Subcutaneous abdominal adipose tissue (tissue), 5 donors: ENCODE results near the gene HSF2.

ENCODE experiments used
- H3K27ac ChIP-seq: one replicate; pipeline ENCODE4 v1.7.0; 2013; ENCODE audit warnings: low read depth, mild to moderate bottlenecking, inconsistent platforms, low read length, moderate library complexity
- H3K27me3 ChIP-seq, 5 donors: one replicate each; pipeline ENCODE4 v1.7.0; 2013; ENCODE audit warnings: low read length in 5 of 5, inconsistent platforms in 1 of 5; ENCODE audit not compliant: control insufficient read depth in 5 of 5, insufficient read depth in 4 of 5
- H3K36me3 ChIP-seq, 5 donors: one replicate each; pipeline ENCODE4 v1.7.0; 2013; ENCODE audit warnings: low read length in 5 of 5; ENCODE audit not compliant: control insufficient read depth in 5 of 5, insufficient read depth in 5 of 5
- H3K4me1 ChIP-seq, 5 donors: one replicate each; pipeline ENCODE4 v1.7.0; 2013; ENCODE audit warnings: low read length in 5 of 5, mild to moderate bottlenecking in 3 of 5, moderate library complexity in 1 of 5; ENCODE audit not compliant: control insufficient read depth in 5 of 5, insufficient read depth in 5 of 5
- H3K4me3 ChIP-seq, 5 donors: one replicate each; pipeline ENCODE4 v1.7.0; 2013; ENCODE audit warnings: low read length in 5 of 5, low read depth in 1 of 5
- H3K9ac ChIP-seq, 5 donors: one replicate each; pipeline ENCODE4 v1.7.0; 2013; ENCODE audit warnings: low read length in 5 of 5, mild to moderate bottlenecking in 4 of 5, moderate library complexity in 3 of 5
- H3K9me3 ChIP-seq, 5 donors: one replicate each; pipeline ENCODE4 v1.7.0; 2013; ENCODE audit warnings: low read length in 5 of 5; ENCODE audit not compliant: control insufficient read depth in 5 of 5
- donor health status: healthy.
- donor health status: healthy.
- donor health status: healthy.
- donor health status: healthy.
- donor health status: healthy.

The HSF2 gene

DNA sequence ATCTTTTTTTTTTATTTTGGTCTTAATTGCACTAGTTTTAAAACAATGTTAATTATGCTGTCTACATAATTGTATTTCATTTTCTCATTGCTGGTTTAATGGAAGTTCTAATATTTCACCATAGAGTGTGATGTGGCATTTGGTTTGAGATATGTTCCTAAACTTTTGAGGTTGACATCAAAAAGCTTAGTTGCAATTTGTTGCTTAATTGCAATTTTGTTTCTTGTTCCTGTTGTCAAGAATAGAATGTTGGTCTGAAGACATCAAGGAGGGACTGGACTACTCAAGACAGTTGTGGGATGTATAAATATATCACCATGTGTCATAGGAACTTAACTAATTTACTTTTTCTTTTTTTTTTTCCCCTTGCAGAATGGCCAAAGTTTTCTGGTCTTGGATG is 12.5 kb downstream of the HSF2 start:
- H3K36me3 ChIP-seq: peaks cover 0 to 19% (median 3%) of the 10 kb centered on the region in 5 donors
- no peak overlapping the region for H3K27ac ChIP-seq
- H3K4me1 ChIP-seq: no peaks in the 10 kb centered on the region
- no peaks in the 10 kb centered on the region for H3K27me3 ChIP-seq
- no peaks in the 10 kb centered on the region for H3K9me3 ChIP-seq
- no peak overlapping the region for H3K4me3 ChIP-seq
- H3K9ac ChIP-seq: no peak overlapping the region

DNA sequence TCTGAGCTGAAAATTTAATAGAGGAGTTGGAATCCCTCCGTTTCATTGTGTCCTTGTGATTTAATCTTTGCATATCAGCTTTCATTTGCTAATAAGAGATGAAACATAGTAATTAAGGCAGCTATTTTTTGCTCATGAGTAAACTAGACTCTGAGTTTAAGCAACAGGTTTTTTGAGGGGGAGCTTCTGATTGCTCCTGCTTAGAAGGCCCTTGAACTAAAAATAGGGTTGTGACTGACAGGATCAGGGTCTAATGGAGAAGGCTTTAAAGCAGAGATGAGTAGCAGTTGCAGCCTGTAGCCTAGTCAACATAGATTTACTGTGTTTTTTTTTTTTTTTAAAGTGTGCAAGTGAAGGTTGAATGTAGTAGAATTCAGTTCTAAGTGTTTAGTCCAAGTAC is 17.4 kb downstream of the HSF2 start:
- no peaks in the 10 kb centered on the region for H3K4me1 ChIP-seq
- no peak overlapping the region for H3K27ac ChIP-seq
- no peaks in the 10 kb centered on the region for H3K9me3 ChIP-seq
- no peaks in the 10 kb centered on the region for H3K27me3 ChIP-seq
- H3K4me3 ChIP-seq: no peak overlapping the region
- no peak overlapping the region for H3K9ac ChIP-seq
- peaks cover 12 to 44% (median 16%) of the 10 kb centered on the region in 5 donors for H3K36me3 ChIP-seq

DNA sequence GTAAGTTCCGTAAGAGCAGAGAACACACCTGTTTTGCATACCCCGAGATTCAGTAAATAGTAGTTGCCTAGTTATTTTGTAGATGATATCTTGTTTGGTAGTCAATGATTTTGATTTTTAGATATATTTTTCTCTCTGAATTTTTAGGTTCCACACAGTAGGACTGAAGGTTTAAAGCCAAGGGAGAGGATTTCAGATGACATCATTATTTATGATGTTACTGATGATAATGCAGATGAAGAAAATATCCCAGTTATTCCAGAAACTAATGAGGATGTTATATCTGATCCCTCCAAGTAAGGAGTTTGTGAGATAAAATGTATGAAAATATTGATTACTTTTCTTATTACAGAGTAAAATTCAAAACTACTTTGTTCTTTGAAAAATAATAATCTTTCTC is 22.6 kb downstream of the HSF2 start:
- Histone ChIP-seq H3K9ac (no peak overlapping the region), H3K27ac (no peak overlapping the region), H3K36me3 (peaks cover 24 to 67% (median 34%) of the 10 kb centered on the region in 5 donors), H3K27me3 (no peaks in the 10 kb centered on the region), H3K4me1 (no peaks in the 10 kb centered on the region), H3K9me3 (no peaks in the 10 kb centered on the region), H3K4me3 (no peak overlapping the region)

DNA sequence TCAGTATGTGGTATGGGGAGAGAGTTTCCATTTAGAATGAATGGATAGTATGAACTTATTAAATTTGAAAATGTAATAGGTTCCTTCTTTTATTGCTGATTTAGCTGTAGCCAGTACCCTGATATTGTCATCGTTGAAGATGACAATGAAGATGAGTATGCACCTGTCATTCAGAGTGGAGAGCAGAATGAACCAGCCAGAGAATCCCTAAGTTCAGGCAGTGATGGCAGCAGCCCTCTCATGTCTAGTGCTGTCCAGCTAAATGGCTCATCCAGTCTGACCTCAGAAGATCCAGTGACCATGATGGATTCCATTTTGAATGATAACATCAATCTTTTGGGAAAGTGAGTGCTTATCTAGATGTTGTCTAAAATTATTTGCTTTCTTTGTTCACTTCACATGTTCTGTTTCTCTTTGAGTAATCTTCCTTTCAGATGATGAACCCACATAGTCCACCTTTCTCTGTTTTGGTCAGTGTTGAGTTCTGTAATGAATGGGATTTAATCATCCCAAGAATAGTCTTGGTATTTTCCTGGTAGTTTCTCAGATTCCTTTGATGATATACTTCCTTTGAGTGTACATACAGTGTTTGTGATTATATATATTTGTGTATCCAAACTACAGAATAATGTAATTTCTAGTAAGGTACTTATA is 23.3 kb downstream of the HSF2 start:
- H3K9me3 ChIP-seq: no peaks in the 10 kb centered on the region
- H3K9ac ChIP-seq: no peak overlapping the region
- no peaks in the 10 kb centered on the region for H3K27me3 ChIP-seq
- H3K36me3 ChIP-seq: peaks cover 20 to 67% (median 37%) of the 10 kb centered on the region in 5 donors
- H3K4me1 ChIP-seq: no peaks in the 10 kb centered on the region
- H3K27ac ChIP-seq: no peak overlapping the region
- H3K4me3 ChIP-seq: no peak overlapping the region

DNA sequence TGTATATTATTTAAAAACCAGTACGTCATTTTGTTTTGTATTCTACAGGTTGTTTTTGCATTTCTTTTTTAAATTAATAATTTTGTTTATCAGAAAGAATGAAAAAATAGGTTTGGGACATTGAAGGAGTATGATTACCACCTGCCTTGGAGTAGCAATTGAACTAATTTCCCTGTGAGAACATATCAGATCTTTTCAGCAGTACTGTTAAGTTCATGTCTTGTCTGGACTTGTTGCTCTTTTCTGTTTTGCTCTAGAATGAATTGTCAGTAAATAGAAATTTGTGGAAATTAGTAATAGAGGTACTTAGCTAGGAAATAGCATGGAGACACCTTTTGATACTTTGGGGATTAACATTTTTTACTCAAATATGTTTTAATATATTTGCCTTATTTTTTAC is 24.3 kb downstream of the HSF2 start:
- Histone ChIP-seq H3K9me3 (no peaks in the 10 kb centered on the region), H3K9ac (no peak overlapping the region), H3K36me3 (peaks cover 20 to 61% (median 34%) of the 10 kb centered on the region in 5 donors)

DNA sequence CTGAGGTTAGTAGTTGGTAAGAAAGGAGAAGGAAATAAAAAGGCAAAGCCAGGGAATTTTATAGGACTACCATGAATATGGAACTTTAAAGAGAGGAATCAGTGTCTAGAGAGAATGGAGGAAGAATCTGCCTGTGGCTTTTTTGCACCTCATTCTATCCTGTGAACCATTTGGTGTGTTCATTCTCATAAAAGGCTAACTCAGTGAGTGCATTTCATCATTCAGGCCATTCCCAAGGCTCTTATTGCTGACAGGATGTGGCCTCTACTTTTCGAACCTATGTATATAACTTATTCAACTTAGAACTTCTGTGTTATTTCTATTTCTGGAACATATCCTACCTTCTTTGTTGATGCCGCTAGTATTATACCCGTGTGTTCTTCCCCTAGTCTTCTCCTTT is 27.1 kb downstream of the HSF2 start:
- Histone ChIP-seq H3K9ac (no peak overlapping the region), H3K27me3 (no peaks in the 10 kb centered on the region), H3K27ac (no peak overlapping the region), H3K4me3 (no peak overlapping the region), H3K36me3 (peaks cover 11 to 47% (median 28%) of the 10 kb centered on the region in 5 donors), H3K4me1 (peaks cover 0 to 6% (median 0%) of the 10 kb centered on the region in 5 donors), H3K9me3 (no peaks in the 10 kb centered on the region)

More for the DNA sequence above, 24.3 kb downstream of the HSF2 start:
- Histone ChIP-seq H3K4me3 (no peak overlapping the region), H3K4me1 (no peaks in the 10 kb centered on the region), H3K27me3 (no peaks in the 10 kb centered on the region), H3K27ac (no peak overlapping the region)

DNA sequence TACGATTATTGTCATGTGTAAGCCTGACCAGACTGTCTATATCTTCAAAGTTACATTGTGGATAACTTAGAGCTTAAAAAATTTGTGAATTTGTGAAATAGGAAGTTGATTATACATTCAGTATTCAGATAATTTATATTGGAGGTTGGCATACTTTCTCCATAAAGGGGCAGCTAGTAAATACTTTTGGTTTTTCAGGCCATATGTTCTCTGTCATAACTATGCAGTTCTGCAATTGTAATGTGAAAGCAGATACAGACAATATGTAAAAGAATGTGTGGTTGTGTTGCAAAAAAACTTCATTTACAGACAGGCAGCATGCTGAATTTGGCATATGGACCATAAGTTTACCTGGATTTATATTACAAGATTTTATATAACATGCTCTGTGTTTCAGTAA is 29.3 kb downstream of the HSF2 start:
- H3K27ac ChIP-seq: no peak overlapping the region
- peaks cover 0 to 6% (median 0%) of the 10 kb centered on the region in 5 donors for H3K4me1 ChIP-seq
- no peak overlapping the region for H3K4me3 ChIP-seq
- no peak overlapping the region for H3K9ac ChIP-seq
- H3K36me3 ChIP-seq: peaks cover 10 to 49% (median 30%) of the 10 kb centered on the region in 5 donors
- H3K27me3 ChIP-seq: no peaks in the 10 kb centered on the region
- H3K9me3 ChIP-seq: no peaks in the 10 kb centered on the region

DNA sequence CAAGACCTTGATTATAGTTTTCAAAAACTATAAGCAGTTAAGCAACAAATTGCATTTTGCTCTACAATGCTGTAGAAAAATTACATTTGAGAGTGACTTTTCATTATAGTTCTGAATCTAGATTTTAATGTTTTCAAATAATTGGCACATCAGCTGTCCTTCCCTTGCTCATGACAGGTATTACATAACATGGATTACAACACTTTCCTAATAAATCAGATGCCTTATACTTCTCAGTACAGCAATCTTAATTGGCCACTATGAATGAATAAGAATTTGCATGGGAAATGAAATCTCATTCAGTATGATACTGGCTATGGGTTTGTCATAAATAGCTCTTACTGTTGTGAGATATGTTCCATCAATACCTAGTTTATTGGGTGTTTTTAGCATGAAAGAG is 29.9 kb downstream of the HSF2 start:
- Histone ChIP-seq H3K27me3 (no peaks in the 10 kb centered on the region), H3K36me3 (peaks cover 10 to 44% (median 30%) of the 10 kb centered on the region in 5 donors), H3K27ac (no peak overlapping the region), H3K4me1 (peaks cover 0 to 6% (median 0%) of the 10 kb centered on the region in 5 donors), H3K4me3 (no peak overlapping the region), H3K9me3 (no peaks in the 10 kb centered on the region), H3K9ac (no peak overlapping the region)

DNA sequence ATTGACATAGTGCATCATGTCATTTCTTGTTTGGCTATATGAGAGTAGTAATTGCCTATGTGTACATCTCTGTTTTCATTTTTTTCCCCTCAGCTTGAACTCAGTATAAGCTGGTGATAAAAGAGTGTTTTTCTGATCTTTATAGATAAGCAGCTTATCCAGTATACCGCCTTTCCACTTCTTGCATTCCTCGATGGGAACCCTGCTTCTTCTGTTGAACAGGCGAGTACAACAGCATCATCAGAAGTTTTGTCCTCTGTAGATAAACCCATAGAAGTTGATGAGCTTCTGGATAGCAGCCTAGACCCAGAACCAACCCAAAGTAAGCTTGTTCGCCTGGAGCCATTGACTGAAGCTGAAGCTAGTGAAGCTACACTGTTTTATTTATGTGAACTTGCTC is 32.3 kb downstream of the HSF2 start:
- Histone ChIP-seq H3K4me1 (peaks cover 0 to 6% (median 0%) of the 10 kb centered on the region in 5 donors), H3K4me3 (no peak overlapping the region), H3K27ac (no peak overlapping the region), H3K27me3 (no peaks in the 10 kb centered on the region), H3K9me3 (no peaks in the 10 kb centered on the region), H3K36me3 (peaks cover 12 to 34% (median 22%) of the 10 kb centered on the region in 5 donors), H3K9ac (no peak overlapping the region)

DNA sequence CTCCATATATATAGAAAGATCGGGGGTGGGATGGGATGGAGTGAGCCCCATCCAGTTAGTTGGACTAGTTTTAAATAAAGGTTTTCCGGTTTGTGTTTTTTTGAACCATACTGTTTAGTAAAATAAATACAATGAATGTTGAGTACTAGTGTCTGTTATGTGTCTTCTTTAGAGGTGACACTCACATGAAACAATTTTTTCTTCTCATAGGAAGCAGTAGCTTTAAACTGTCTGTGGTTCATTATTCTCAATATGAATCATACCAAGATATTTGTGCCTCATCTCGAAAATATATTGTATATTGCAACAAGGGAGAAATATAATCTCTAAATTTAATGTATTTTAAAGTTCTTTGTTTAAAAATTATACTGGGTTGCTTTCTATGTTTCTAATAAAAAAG is 33.4 kb downstream of the HSF2 start:
- H3K27ac ChIP-seq: no peak overlapping the region
- no peak overlapping the region for H3K9ac ChIP-seq
- no peaks in the 10 kb centered on the region for H3K27me3 ChIP-seq
- H3K36me3 ChIP-seq: peaks cover 18 to 34% (median 24%) of the 10 kb centered on the region in 5 donors
- H3K4me3 ChIP-seq: no peak overlapping the region
- peaks cover 0 to 6% (median 0%) of the 10 kb centered on the region in 5 donors for H3K4me1 ChIP-seq
- no peaks in the 10 kb centered on the region for H3K9me3 ChIP-seq
